ENCODE measurements around the gene YY1.
"Not testable (repeated sequence)": the region's sequence is repeated elsewhere in the genome, so short reads cannot be mapped to it uniquely, and the experiment has no call there.

Gene YY1

GRCh38 chr14:100243020-100243419 lies 4.1 kb downstream of the YY1 start:
- no peak for DNase-seq (ENCODE audit: low spot score)

GRCh38 chr14:100246809-100247428 lies 8.0 kb downstream of the YY1 start:
- DNase-seq (ENCODE audit: low spot score) = peak; percentile 30

- DNase-seq (ENCODE audit: low spot score) = no peak
Measured at GRCh38 chr14:100250732-100251465, 12.0 kb downstream of the YY1 start.

- no peak for DNase-seq (ENCODE audit: low spot score)
Measured at GRCh38 chr14:100252684-100253083, 13.7 kb downstream of the YY1 start.

GRCh38 chr14:100256339-100256895 lies 17.5 kb downstream of the YY1 start:
- DNase-seq (ENCODE audit: low spot score) = no peak

- no peak for DNase-seq (ENCODE audit: low spot score)
Measured at GRCh38 chr14:100261621-100262020, 22.7 kb downstream of the YY1 start.

- no peak for DNase-seq (ENCODE audit: low spot score)
Measured at GRCh38 chr14:100262545-100262944, 23.6 kb downstream of the YY1 start.

GRCh38 chr14:100263141-100263540 lies 24.2 kb downstream of the YY1 start:
- no peak for DNase-seq (ENCODE audit: low spot score)

- no peak for DNase-seq (ENCODE audit: low spot score)
Measured at GRCh38 chr14:100267990-100268389, 29.0 kb downstream of the YY1 start.

- DNase-seq (ENCODE audit: low spot score) = no peak
Measured at GRCh38 chr14:100268591-100269207, 29.8 kb downstream of the YY1 start.

GRCh38 chr14:100271247-100271939 lies 32.4 kb downstream of the YY1 start:
- DNase-seq (ENCODE audit: low spot score) = no peak

- no peak for DNase-seq (ENCODE audit: low spot score)
Measured at GRCh38 chr14:100274250-100274649, 35.3 kb downstream of the YY1 start.

GRCh38 chr14:100275214-100275613 lies 36.3 kb downstream of the YY1 start:
- no peak for DNase-seq (ENCODE audit: low spot score)

- no peak for DNase-seq (ENCODE audit: low spot score)
Measured at GRCh38 chr14:100278702-100279101, 39.8 kb downstream of the YY1 start.

GRCh38 chr14:100279133-100279532 lies 40.2 kb downstream of the YY1 start:
- DNase-seq (ENCODE audit: low spot score) = no peak

GRCh38 chr14:100279563-100279962 lies 40.6 kb downstream of the YY1 start:
- DNase-seq (ENCODE audit: low spot score) = no peak

GRCh38 chr14:100281286-100282082 lies 42.5 kb downstream of the YY1 start:
- no peak for DNase-seq (ENCODE audit: low spot score)

- no peak for DNase-seq (ENCODE audit: low spot score)
Measured at GRCh38 chr14:100282083-100282350, 43.1 kb downstream of the YY1 start.

- no peak for DNase-seq (ENCODE audit: low spot score)
Measured at GRCh38 chr14:100282766-100283419, 43.9 kb downstream of the YY1 start.

- DNase-seq (ENCODE audit: low spot score) = not testable (repeated sequence)
Measured at GRCh38 chr14:100283436-100283835, 44.5 kb downstream of the YY1 start.
